ENCODE data around the gene RBM18. TPM values are rescaled to one million over a fixed set of nuclear protein-coding genes. Genes with fewer than 3 reads are reported as not detected.

RBM18 gene
- total RNA-seq, 2 donors from 2014 or later = 4.6 to 5.4 TPM

GRCh38 chr9:122206118-122207046 lies 58.3 kb downstream of the RBM18 start:
- no peak for ATAC-seq
- intact Hi-C loops (cut with DNase I) = no loop called here

GRCh38 chr9:122205176-122205575 lies 59.5 kb downstream of the RBM18 start:
- no peak for TF ChIP-seq CTCF (IDR thresholded peaks at IDR 0.05)
- no peak for TF ChIP-seq POLR2A (IDR thresholded peaks at IDR 0.05)
- H3K36me3 ChIP-seq (replicated peaks in 1 of 2; ENCODE audit: insufficient read depth in 1 of 2, low read depth in 2 of 2) = no peaks in the 10 kb centered on the region
- no peaks in the 10 kb centered on the region for H3K27me3 ChIP-seq
- ATAC-seq = no peak
- no peaks in the 10 kb centered on the region for H3K9me3 ChIP-seq
- WGBS, 2 donors = 77 to 88% methylated on average over 6 to 8 of the region's 8 CpGs
- DNase-seq = no peak
- no peak overlapping the region for H3K4me3 ChIP-seq
- H3K4me1 ChIP-seq = no peaks in the 10 kb centered on the region
- intact Hi-C loops (cut with DNase I) = no loop called here
- no peak overlapping the region for H3K27ac ChIP-seq

More at GRCh38 chr9:122206118-122207046, 58.3 kb downstream of the RBM18 start:
- H3K27me3 ChIP-seq = no peaks in the 10 kb centered on the region
- H3K9me3 ChIP-seq = no peaks in the 10 kb centered on the region
- no peaks in the 10 kb centered on the region for H3K4me1 ChIP-seq
- TF ChIP-seq CTCF (IDR thresholded peaks at IDR 0.05) (no peak), POLR2A (IDR thresholded peaks at IDR 0.05) (no peak)
- H3K36me3 ChIP-seq (replicated peaks in 1 of 2; ENCODE audit: insufficient read depth in 1 of 2, low read depth in 2 of 2) = no peaks in the 10 kb centered on the region
- no peak overlapping the region for H3K27ac ChIP-seq
- 75 to 77% methylated on average over 9 of the region's 9 CpGs for WGBS, 2 donors
- H3K4me3 ChIP-seq = no peak overlapping the region
- DNase-seq = no peak

DNA sequence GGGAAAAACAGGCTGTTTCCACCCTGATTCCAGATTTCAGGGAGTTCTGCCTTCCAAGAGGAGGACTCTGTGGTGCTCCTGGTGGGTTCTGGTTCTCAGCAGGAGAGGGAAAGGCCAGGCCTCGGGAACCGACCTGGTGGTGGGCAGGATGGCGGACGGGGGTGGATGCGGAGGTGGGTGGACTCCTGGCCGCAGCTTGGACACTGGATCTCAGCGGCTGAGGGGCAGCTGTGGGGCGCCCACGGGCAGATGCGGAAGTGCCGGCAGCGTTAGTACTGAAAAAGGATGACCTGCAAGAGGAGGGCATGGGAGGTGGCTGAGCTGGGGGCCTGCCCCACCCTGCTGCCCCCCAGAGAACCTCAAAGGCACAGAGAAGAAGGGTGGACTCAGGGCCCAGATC lies 60.1 kb downstream of the RBM18 start:
- Histone ChIP-seq H3K27ac (no peak overlapping the region), H3K27me3 (no peaks in the 10 kb centered on the region), H3K36me3 (replicated peaks in 1 of 2; ENCODE audit: insufficient read depth in 1 of 2, low read depth in 2 of 2) (no peaks in the 10 kb centered on the region), H3K4me3 (no peak overlapping the region), H3K9me3 (no peaks in the 10 kb centered on the region), H3K4me1 (no peaks in the 10 kb centered on the region)
- TF ChIP-seq POLR2A (IDR thresholded peaks at IDR 0.05) (no peak), CTCF (IDR thresholded peaks at IDR 0.05) (no peak)
- ATAC-seq = no peak
- intact Hi-C loops (cut with DNase I) = no loop called here
- DNase-seq = no peak
- WGBS, 2 donors = 77 to 88% methylated on average over 11 to 12 of the region's 12 CpGs

DNA sequence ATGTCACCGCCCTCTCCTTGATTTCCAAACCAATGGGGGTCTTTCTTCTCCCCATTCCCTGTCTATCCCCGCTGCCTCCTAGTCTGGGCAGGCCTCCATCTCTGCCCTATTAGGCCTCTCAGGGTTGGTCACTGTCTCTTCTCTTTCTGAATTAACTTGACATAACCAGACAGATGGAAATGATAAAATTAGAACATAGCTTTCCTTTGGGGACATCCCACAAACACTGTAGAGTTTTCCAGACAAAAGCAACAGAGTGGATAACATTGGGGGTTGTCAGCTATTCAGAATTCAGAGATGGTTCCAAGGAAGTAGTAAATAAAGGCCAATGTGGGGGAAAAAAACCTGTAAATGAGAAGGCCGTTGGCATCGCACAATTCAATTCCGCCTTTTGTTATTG lies 60.6 kb downstream of the RBM18 start:
- no peak overlapping the region for H3K4me3 ChIP-seq
- no peak overlapping the region for H3K27ac ChIP-seq
- WGBS, 2 donors = 90 to 96% methylated on average over 5 of the region's 5 CpGs
- DNase-seq (no peak), ATAC-seq (no peak)
- TF ChIP-seq CTCF (IDR thresholded peaks at IDR 0.05) (no peak), POLR2A (IDR thresholded peaks at IDR 0.05) (no peak)
- H3K27me3 ChIP-seq = no peaks in the 10 kb centered on the region
- H3K9me3 ChIP-seq = no peaks in the 10 kb centered on the region
- H3K4me1 ChIP-seq = no peaks in the 10 kb centered on the region
- intact Hi-C loops (cut with DNase I) = no loop called here
- H3K36me3 ChIP-seq (replicated peaks in 1 of 2; ENCODE audit: insufficient read depth in 1 of 2, low read depth in 2 of 2) = no peaks in the 10 kb centered on the region

DNA sequence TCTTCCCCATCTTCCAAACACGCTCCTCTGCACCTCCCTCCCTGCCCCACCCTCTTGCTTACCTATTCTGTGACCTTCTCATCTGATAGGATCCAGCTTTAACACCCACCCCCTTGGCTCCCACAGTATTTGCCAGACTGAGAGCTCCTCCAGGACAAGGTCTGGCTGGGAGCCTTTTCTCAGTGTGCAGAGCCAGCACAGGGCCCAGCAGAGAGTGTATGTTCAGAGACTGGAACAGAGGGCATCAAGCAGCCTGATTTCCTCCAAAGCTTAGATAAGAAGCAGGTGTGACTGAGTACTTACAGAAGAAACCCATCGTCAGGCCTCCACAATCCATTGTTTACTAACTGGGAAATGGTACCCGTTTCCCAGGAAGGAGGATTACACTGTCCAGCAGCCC lies 62.5 kb downstream of the RBM18 start:
- H3K36me3 ChIP-seq (replicated peaks in 1 of 2; ENCODE audit: insufficient read depth in 1 of 2, low read depth in 2 of 2) = no peaks in the 10 kb centered on the region
- DNase-seq (no peak), ATAC-seq (no peak)
- H3K27ac ChIP-seq = no peak overlapping the region
- WGBS, 2 donors = 50 to 54% methylated on average over 3 of the region's 3 CpGs
- H3K9me3 ChIP-seq = no peaks in the 10 kb centered on the region
- no peaks in the 10 kb centered on the region for H3K27me3 ChIP-seq
- TF ChIP-seq CTCF (IDR thresholded peaks at IDR 0.05) (no peak), POLR2A (IDR thresholded peaks at IDR 0.05) (no peak)
- H3K4me1 ChIP-seq = no peaks in the 10 kb centered on the region
- intact Hi-C loops (cut with DNase I) = no loop called here
- H3K4me3 ChIP-seq = no peak overlapping the region
